Measurements from ENCODE around the gene RORB. TPM values are rescaled to one million over a fixed set of nuclear protein-coding genes. Genes with fewer than 3 reads are reported as not detected.

The RORB gene
- polyA plus RNA-seq, 1 donor from 2014 or later, result 0.77 TPM

DNA sequence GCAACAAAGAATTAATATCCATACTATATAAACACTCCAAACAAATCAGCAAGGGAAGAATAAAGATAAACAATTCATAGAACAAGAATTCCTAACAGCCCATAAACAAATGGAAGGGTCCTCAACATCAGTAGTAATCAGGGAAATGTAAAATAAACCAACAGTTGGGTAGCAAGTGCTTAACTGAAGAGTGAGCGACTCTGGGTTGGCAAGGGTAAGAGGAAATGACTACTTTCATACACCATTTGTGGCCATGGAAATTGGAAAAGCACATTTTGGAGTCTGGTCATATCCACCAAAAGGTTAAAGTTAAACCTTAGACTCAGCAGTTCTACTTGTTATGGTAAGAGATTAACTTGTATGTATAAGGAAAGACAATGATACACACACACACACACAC, 17.4 kb upstream of the RORB start:
- Histone ChIP-seq H3K27me3 (ENCODE audit: insufficient read depth, low read depth, low read length) (no peaks in the 10 kb centered on the region), H3K9me3 (ENCODE audit: low read length) (no peaks in the 10 kb centered on the region), H4K20me1 (ENCODE audit: insufficient read depth) (no peaks in the 10 kb centered on the region), H3K36me3 (ENCODE audit: insufficient read depth, low read length) (no peaks in the 10 kb centered on the region), H3K9me2 (ENCODE audit: insufficient read depth, low read length) (no peaks in the 10 kb centered on the region), H3K4me3 (ENCODE audit: low read length) (no peak overlapping the region), H3F3A (ENCODE audit: insufficient read depth, low read length, poor library complexity, severe bottlenecking) (no peaks in the 10 kb centered on the region), H2AFZ (ENCODE audit: low read depth, low read length) (no peak overlapping the region), H3K4me2 (ENCODE audit: low read length) (no peak overlapping the region), H3K9ac (ENCODE audit: low read length) (no peak overlapping the region), H3K79me2 (replicated peaks; ENCODE audit: insufficient read depth, low read length) (no peaks in the 10 kb centered on the region), H3K27ac (ENCODE audit: low read length) (no peak overlapping the region)
- TF ChIP-seq MXI1 (conservative IDR thresholded peaks at IDR 0.05; ENCODE audit: poor library complexity, severe bottlenecking) (no peak), EZH2 (IDR thresholded peaks at IDR 0.05; ENCODE audit: borderline replicate concordance, insufficient read depth, low read length, poor library complexity, severe bottlenecking) (no peak), POLR2AphosphoS5 (IDR thresholded peaks at IDR 0.05) (no peak), EP300 (conservative IDR thresholded peaks at IDR 0.05; ENCODE audit: poor library complexity, severe bottlenecking) (no peak), TAF1 (IDR thresholded peaks at IDR 0.05; ENCODE audit: low read depth) (no peak), SMC3 (conservative IDR thresholded peaks at IDR 0.05; ENCODE audit: poor library complexity) (no peak), RAD21 (conservative IDR thresholded peaks at IDR 0.05) (no peak)
- TF ChIP-seq, protein P1, sequence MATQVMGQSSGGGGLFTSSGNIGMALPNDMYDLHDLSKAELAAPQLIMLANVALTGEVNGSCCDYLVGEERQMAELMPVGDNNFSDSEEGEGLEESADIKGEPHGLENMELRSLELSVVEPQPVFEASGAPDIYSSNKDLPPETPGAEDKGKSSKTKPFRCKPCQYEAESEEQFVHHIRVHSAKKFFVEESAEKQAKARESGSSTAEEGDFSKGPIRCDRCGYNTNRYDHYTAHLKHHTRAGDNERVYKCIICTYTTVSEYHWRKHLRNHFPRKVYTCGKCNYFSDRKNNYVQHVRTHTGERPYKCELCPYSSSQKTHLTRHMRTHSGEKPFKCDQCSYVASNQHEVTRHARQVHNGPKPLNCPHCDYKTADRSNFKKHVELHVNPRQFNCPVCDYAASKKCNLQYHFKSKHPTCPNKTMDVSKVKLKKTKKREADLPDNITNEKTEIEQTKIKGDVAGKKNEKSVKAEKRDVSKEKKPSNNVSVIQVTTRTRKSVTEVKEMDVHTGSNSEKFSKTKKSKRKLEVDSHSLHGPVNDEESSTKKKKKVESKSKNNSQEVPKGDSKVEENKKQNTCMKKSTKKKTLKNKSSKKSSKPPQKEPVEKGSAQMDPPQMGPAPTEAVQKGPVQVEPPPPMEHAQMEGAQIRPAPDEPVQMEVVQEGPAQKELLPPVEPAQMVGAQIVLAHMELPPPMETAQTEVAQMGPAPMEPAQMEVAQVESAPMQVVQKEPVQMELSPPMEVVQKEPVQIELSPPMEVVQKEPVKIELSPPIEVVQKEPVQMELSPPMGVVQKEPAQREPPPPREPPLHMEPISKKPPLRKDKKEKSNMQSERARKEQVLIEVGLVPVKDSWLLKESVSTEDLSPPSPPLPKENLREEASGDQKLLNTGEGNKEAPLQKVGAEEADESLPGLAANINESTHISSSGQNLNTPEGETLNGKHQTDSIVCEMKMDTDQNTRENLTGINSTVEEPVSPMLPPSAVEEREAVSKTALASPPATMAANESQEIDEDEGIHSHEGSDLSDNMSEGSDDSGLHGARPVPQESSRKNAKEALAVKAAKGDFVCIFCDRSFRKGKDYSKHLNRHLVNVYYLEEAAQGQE (IDR thresholded peaks at IDR 0.05; ENCODE audit: borderline replicate concordance), result no peak
- TF ChIP-seq, protein P2, sequence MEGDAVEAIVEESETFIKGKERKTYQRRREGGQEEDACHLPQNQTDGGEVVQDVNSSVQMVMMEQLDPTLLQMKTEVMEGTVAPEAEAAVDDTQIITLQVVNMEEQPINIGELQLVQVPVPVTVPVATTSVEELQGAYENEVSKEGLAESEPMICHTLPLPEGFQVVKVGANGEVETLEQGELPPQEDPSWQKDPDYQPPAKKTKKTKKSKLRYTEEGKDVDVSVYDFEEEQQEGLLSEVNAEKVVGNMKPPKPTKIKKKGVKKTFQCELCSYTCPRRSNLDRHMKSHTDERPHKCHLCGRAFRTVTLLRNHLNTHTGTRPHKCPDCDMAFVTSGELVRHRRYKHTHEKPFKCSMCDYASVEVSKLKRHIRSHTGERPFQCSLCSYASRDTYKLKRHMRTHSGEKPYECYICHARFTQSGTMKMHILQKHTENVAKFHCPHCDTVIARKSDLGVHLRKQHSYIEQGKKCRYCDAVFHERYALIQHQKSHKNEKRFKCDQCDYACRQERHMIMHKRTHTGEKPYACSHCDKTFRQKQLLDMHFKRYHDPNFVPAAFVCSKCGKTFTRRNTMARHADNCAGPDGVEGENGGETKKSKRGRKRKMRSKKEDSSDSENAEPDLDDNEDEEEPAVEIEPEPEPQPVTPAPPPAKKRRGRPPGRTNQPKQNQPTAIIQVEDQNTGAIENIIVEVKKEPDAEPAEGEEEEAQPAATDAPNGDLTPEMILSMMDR (IDR thresholded peaks at IDR 0.05; ENCODE audit: poor library complexity, severe bottlenecking), result no peak

DNA sequence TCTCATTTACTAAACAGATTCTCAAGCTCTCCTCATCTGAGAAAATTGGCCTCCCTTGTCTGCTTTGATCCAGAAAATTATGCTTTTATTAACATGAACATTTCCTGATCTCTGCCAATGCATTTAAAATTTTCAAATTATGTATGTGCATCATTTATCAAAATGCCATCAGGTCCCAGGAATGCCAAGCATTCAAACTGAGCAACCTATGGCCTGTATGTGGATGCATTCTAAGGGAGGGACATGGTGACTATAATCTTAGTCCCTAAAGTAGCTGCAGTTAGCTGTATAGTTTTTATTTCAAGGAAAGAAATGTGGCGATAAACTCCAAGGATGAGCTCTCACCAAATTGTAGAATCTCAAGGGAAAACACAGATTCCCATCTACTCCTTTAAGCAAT, 9.7 kb upstream of the RORB start:
- no peaks in the 10 kb centered on the region for H3K36me3 ChIP-seq (ENCODE audit: insufficient read depth, low read length)
- no peak overlapping the region for H3K4me3 ChIP-seq (ENCODE audit: low read length)
- no peaks in the 10 kb centered on the region for H4K20me1 ChIP-seq (ENCODE audit: insufficient read depth)
- no peaks in the 10 kb centered on the region for H3F3A ChIP-seq (ENCODE audit: insufficient read depth, low read length, poor library complexity, severe bottlenecking)
- H3K4me2 ChIP-seq (ENCODE audit: low read length), result no peak overlapping the region
- no peaks in the 10 kb centered on the region for H3K9me2 ChIP-seq (ENCODE audit: insufficient read depth, low read length)
- H3K27ac ChIP-seq (ENCODE audit: low read length), result no peak overlapping the region
- no peak overlapping the region for H3K9ac ChIP-seq (ENCODE audit: low read length)
- no peaks in the 10 kb centered on the region for H3K79me2 ChIP-seq (replicated peaks; ENCODE audit: insufficient read depth, low read length)
- no peaks in the 10 kb centered on the region for H3K27me3 ChIP-seq (ENCODE audit: insufficient read depth, low read depth, low read length)
- H2AFZ ChIP-seq (ENCODE audit: low read depth, low read length), result no peak overlapping the region
- TF ChIP-seq, protein P2 (IDR thresholded peaks at IDR 0.05; ENCODE audit: poor library complexity, severe bottlenecking), result no peak
- TF ChIP-seq SMC3 (conservative IDR thresholded peaks at IDR 0.05; ENCODE audit: poor library complexity), result no peak
- TF ChIP-seq EZH2 (IDR thresholded peaks at IDR 0.05; ENCODE audit: borderline replicate concordance, insufficient read depth, low read length, poor library complexity, severe bottlenecking), result no peak
- TF ChIP-seq, protein P1 (IDR thresholded peaks at IDR 0.05; ENCODE audit: borderline replicate concordance), result no peak
- no peak for TF ChIP-seq POLR2AphosphoS5 (IDR thresholded peaks at IDR 0.05)
- no peak for TF ChIP-seq RAD21 (conservative IDR thresholded peaks at IDR 0.05)
- no peak for TF ChIP-seq TAF1 (IDR thresholded peaks at IDR 0.05; ENCODE audit: low read depth)
- TF ChIP-seq EP300 (conservative IDR thresholded peaks at IDR 0.05; ENCODE audit: poor library complexity, severe bottlenecking), result no peak
- TF ChIP-seq MXI1 (conservative IDR thresholded peaks at IDR 0.05; ENCODE audit: poor library complexity, severe bottlenecking), result no peak
- H3K9me3 ChIP-seq (ENCODE audit: low read length), result no peaks in the 10 kb centered on the region

Measured in neural cell (in vitro differentiated cells).